ENCODE measurements around the gene PNMA8B. TPM values are rescaled to one million over a fixed set of nuclear protein-coding genes. Genes with fewer than 3 reads are reported as not detected.

The PNMA8B gene
- total RNA-seq, 2 donors from 2014 or later = 0.27 to 0.29 TPM

DNA sequence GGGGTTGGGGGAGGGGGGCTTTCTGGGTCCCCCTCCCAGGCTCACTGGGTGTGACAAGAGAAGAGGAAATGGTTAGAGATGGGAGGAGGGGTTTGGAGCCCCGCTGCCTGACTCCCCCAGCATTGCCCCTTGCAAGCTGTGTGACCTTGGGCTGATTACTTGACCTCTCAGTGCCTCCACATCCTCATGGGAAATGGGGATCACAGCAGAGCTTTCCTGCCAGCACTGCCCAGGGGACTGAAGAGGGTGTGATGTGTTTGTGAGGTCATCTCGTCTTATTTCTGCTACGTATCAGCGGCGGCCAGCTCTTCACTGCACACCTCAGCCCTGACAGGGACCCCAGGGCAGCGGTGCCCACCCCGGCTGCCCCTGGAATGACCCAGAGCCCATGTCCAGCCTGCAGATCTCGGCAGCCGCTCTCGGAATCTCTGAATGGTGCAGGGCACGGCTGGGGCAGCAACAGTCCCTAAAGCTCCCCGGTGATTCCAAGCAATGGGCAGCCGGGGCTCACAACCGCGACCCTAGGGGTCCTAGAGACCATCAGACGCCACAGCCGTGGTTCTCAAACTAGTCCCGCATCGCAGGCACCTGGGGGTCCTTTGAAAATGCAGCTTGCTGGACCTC lies 8.4 kb downstream of the PNMA8B start:
- Histone ChIP-seq H3K4me3 (no peak overlapping the region), H3K4me1 (peaks cover 4% of the 10 kb centered on the region), H3K36me3 (no peaks in the 10 kb centered on the region), H3K9ac (ENCODE audit: low read depth in 2 of 2, low read length in 2 of 2) (peak overlapping the region in 1 of 2 donors; percentile 47), H3K27me3 (peaks cover 18% of the 10 kb centered on the region), H3K9me3 (no peaks in the 10 kb centered on the region), H3K27ac (no peak overlapping the region)
- intact Hi-C loops (cut with DNase I) = no loop called here
- TF ChIP-seq, protein P1, sequence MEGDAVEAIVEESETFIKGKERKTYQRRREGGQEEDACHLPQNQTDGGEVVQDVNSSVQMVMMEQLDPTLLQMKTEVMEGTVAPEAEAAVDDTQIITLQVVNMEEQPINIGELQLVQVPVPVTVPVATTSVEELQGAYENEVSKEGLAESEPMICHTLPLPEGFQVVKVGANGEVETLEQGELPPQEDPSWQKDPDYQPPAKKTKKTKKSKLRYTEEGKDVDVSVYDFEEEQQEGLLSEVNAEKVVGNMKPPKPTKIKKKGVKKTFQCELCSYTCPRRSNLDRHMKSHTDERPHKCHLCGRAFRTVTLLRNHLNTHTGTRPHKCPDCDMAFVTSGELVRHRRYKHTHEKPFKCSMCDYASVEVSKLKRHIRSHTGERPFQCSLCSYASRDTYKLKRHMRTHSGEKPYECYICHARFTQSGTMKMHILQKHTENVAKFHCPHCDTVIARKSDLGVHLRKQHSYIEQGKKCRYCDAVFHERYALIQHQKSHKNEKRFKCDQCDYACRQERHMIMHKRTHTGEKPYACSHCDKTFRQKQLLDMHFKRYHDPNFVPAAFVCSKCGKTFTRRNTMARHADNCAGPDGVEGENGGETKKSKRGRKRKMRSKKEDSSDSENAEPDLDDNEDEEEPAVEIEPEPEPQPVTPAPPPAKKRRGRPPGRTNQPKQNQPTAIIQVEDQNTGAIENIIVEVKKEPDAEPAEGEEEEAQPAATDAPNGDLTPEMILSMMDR (IDR thresholded peaks at IDR 0.05) = no peak
- no peak for DNase-seq

DNA sequence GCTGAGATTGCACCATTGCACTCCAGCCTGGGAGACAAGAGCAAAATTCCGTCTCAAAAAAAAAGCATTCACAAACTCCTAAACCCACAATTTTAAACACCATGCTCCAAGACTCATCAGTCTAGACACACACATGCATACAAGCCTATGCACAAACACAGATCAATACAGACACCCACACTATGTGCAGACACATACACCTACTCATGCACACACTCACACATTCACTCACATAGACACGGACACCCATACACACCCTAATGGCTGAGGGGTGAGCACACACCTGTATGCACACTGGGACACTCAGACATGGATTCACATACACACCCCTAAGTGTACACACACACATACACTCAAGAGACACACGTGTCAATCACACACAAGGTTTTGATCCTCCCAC lies 9.3 kb downstream of the PNMA8B start:
- Histone ChIP-seq H3K9ac (ENCODE audit: low read depth in 2 of 2, low read length in 2 of 2) (no peak overlapping the region), H3K27ac (no peak overlapping the region), H3K4me1 (peaks cover 4% of the 10 kb centered on the region), H3K27me3 (peaks cover 17% of the 10 kb centered on the region), H3K36me3 (no peaks in the 10 kb centered on the region), H3K9me3 (no peaks in the 10 kb centered on the region), H3K4me3 (no peak overlapping the region)
- no peak for DNase-seq
- TF ChIP-seq, protein P1 (IDR thresholded peaks at IDR 0.05) = no peak
- intact Hi-C loops (cut with DNase I) = no loop called here

DNA sequence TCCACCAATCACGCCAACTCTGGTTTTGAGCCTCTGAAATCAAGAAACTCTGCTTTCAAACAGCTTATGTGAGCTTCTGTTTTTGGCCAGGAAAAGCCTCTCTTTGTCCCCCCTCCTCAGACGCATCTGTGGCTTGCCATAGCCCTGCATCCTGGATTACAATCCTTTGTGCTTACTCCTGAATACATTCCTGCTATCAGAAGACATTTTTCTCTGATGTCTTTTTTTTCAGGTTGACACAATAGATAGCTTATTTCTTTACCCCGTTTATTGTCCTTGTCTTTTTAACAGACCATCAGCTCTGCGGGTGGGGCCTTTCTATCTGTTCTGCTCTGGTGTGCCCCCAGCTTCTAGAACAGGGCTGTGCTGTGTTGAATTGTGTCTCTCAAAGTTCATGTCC lies 11.0 kb downstream of the PNMA8B start:
- H3K27me3 ChIP-seq = peaks cover 13% of the 10 kb centered on the region
- H3K4me3 ChIP-seq = no peak overlapping the region

DNA sequence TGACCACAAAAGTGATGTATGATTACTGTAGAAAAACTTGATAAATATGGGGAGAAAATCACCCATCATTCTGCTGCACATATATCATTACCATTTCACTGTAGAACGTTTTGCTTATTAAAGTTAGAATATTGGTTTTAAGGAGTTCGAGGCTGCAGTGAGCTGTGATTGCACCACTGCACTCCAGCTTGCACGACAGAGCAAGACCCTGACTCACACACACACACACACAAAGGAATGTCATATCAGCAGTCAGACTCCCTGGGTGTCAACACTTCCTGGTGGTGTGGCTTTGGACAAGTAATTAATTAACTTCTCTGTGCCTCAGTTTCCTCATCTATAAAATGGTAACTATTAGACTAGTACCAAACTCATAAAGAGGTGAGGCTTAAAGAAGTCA lies 13.0 kb downstream of the PNMA8B start:
- no peaks in the 10 kb centered on the region for H3K27me3 ChIP-seq
- no peaks in the 10 kb centered on the region for H3K9me3 ChIP-seq
- H3K9ac ChIP-seq (ENCODE audit: low read depth in 2 of 2, low read length in 2 of 2) = no peak overlapping the region
- no peaks in the 10 kb centered on the region for H3K36me3 ChIP-seq
- H3K27ac ChIP-seq = no peak overlapping the region
- intact Hi-C loops (cut with DNase I) = no loop called here
- DNase-seq = no peak
- TF ChIP-seq, protein P1 (IDR thresholded peaks at IDR 0.05) = no peak
- no peak overlapping the region for H3K4me3 ChIP-seq
- no peaks in the 10 kb centered on the region for H3K4me1 ChIP-seq

More for the DNA sequence above, 11.0 kb downstream of the PNMA8B start:
- Histone ChIP-seq H3K36me3 (no peaks in the 10 kb centered on the region), H3K9ac (ENCODE audit: low read depth in 2 of 2, low read length in 2 of 2) (no peak overlapping the region), H3K27ac (no peak overlapping the region), H3K4me1 (no peaks in the 10 kb centered on the region), H3K9me3 (no peaks in the 10 kb centered on the region)
- intact Hi-C loops (cut with DNase I) = no loop called here
- DNase-seq = no peak
- TF ChIP-seq, protein P1 (IDR thresholded peaks at IDR 0.05) = no peak

DNA sequence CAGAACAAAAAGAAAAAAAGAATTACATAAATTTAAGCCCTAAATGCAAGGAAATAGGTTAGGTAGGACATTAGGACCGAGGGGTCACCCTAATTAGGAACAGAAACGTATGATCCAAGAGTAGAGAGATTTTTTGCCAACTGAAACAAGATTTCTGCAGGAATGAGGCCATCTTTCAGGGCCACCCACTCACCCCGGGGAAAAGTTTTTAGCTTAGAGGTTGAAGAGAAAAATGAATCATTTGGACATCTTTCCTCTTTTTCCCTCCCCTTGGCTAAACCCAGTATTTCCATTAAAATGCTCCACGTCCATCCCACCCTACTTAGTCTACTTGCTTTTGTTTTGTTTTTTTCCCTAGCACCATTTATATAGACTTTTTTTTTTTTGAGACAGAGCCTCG lies 13.7 kb downstream of the PNMA8B start:
- intact Hi-C loops (cut with DNase I) = no loop called here
- no peak for DNase-seq
- no peaks in the 10 kb centered on the region for H3K4me1 ChIP-seq
- TF ChIP-seq, protein P1 (IDR thresholded peaks at IDR 0.05) = no peak
- no peaks in the 10 kb centered on the region for H3K36me3 ChIP-seq
- no peaks in the 10 kb centered on the region for H3K27me3 ChIP-seq
- H3K4me3 ChIP-seq = no peak overlapping the region
- H3K9me3 ChIP-seq = no peaks in the 10 kb centered on the region
- no peak overlapping the region for H3K9ac ChIP-seq (ENCODE audit: low read depth in 2 of 2, low read length in 2 of 2)
- H3K27ac ChIP-seq = no peak overlapping the region

Data from colonic mucosa (tissue), 4 donors.